ENCODE results near the gene AK5.
"Not testable (repeated sequence)": the region's sequence is repeated elsewhere in the genome, so short reads cannot be mapped to it uniquely, and the experiment has no call there.

The AK5 gene

DNA sequence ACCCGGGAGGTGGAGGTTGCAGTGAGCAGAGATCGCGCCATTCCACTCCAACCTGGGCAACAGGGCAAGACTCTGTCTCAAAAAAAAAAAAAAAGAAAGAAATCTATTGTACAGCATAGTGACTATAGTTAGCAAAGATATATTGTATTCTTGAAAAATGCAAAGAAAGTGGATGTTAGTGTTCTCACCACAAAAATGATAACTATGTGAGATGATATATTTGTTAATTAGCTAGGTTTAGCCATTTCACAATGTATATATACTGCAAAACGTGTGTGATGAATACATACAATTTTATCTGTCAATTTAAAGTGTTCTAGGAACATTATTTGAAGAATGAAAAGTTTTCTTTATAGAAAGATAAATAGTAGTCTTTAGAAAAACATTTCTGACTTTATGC lies 179.9 kb downstream of the AK5 start:
- DNase-seq: no peak

DNA sequence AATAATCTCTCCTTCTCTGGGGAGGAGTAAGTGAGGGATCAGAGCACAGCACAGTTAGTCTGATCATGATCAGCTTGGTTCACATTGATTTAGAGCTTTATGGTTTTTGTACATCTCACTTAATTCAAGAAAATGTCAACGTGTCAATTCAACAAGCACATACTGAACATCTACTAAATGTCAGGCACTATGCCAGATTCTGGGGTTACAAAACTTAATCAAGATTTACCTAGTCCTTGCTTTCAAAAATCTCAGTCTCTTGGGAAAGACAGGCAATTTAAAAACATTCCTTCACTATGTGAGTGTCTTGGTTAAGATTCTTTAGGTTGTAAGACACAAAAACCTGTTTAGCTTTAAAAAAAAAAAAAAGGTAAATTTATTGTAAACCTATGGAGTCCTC lies 181.4 kb downstream of the AK5 start:
- no peak for DNase-seq

DNA sequence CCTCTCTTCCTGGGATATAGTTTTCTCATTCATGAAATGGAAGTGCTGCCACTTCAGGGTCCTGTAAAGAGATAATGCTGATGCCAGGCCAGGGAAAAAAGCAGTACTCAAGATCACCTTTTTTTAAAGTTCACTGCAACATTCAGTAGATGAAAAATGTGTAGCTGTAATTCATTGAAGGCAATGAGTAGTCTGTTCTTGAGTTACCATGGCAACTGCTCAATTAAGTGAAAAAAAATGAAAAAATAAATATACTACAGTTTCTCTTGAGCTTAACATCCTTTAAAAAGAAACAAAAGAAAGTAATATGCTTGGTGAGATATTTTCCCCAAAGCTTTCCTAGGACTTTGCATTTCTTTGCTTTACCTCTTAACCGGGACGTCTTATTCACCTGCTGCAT lies 183.3 kb downstream of the AK5 start:
- no peak for DNase-seq

DNA sequence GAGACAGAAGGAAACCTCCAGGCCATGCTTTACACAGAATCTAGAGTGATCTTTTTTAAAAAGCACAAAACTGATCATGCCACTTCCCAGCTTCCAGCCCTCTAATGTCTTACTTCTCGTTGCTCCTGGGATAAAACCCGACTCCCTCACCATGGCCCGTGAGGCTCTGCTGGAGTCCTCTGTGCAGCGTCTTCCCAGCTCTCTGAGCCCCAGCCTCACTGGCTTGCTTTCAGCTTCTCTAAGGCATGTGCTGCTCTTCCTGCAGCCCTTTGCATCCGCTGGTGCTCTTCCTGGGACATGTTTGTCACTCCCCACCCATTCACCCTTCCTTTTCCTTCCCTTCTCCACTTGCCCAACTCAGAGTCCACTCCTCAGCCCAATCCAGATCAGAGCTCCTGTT lies 184.1 kb downstream of the AK5 start:
- no peak for DNase-seq

DNA sequence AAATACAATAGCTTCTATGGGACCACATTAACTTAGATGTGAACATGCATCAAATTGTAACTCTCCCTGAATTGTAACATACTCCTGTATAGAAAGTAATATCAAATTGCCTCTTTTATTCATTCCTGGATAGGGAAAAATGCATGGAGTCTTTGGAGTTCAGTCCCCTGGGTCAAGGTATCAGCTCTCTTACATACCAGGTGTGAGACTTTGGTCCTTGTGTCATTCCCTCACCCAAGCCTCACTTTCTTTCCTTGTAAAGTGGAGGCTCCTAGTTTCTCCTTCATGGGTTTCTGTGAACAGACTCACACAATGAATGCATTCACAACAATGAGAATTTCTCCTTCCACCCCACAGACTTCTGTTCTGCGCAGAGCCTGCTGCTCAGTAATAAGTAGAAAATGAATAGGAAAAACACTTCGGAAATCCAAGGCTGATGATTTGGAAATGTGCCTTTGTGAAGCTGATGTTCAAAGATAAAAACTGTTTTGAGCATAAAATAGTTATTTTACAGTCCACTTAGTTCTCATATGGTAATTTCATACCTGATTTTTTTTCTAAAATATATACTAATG lies 185.3 kb downstream of the AK5 start:
- no peak for DNase-seq

DNA sequence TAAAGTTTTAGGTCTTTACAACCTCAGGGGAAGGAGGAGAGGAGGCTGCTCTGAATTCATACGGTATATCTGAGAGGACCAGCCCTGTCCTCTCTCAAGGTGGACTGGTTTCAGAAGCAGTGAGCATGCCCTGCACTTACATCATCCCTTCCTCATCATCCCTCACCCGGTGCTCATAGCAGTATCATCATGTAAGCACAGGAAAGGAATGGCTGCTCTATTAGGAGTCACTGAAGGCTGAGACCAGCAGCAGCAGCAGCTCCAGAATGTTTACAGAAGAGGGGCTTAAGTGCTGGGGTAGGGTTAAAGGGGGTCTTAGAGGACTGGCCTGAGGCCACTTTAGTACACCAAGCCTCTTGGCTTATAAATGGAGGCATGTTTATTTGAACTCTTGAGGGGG lies 185.9 kb downstream of the AK5 start:
- DNase-seq: no peak

DNA sequence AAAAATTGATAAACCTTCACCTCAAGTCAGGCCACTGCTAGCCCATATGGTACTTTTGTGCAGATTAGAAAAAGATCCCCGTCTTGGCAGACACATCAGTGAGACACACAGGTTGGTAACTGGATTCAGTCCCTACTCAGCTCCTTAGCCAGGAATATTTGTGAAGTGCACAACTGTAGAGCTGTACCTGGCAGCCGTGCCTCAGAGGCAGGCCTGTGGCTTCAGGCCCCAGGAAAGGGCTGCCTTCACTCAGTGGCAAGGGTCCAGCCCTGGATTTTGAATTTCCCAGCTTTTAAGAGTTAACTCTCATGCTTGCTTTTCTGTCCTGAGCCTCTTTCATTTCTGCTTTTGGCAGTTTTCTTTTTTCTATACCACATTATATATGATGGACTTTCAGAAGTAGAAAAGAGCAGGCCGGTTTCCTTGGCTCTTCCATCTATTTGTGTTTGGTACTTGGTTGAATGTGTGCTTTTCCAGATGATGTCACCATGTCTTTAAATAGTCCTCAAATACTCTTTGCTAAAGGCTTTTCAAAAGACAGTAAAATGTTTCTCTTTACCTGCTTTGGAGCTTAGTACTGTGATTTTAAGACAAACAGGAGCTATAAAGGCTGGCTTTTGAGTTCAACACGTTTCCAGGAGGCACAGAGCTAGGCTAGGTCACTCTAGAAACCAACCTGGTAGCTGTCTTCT lies 186.6 kb downstream of the AK5 start:
- DNase-seq: no peak

DNA sequence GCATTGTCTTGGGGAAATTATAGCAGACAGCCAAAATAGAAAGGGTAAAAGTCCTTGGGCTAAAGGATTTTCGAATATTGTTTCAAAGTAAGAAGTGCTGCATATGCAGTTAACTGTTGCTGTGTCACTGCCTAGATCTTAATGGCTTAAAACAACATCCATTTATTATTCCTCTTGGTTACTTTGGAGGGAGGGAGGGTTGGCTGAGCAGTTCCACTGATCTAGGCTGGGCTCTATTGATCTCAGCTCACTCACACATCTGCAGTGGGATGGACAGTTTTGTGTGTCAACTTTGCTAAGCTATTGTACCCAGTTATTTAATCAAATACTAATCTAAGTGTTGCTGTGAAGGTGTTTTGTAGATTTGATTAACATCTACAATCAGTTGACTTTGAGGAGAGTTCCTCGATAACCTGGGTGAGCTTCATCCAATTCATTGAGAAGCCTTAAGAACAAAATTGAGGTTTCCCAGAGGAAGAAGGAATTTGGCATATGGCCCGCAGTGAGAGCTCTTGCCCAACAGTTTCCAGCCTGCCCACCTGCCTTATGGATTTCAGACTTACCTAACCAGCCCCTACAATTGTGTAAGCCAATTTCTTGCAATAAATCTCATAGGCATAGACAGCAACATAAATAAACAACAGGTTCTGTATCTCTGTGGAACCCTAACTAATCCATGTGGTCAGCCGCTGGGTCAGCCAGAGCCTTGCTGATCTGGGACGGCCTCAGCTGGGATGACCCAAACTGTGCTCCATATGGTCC lies 187.3 kb downstream of the AK5 start:
- no peak for DNase-seq

DNA sequence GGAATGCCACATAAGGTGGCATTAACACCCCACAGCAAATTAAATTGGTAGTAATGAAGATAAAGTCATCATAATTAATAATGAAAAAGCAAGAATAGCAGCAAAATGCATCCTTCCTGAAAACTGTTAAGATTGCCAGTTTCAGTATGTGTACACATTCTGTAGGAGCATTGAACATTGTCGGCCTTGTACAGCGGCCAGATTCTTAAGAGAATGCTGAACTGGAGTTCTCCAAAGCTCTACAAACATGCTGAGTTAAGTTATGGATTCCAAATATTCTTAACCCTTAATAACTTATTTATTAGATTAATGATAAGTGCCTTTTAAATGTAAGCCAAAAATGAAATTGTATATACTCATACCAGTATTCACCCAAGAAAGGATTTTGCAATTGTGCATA lies 189.9 kb downstream of the AK5 start:
- DNase-seq: no peak

DNA sequence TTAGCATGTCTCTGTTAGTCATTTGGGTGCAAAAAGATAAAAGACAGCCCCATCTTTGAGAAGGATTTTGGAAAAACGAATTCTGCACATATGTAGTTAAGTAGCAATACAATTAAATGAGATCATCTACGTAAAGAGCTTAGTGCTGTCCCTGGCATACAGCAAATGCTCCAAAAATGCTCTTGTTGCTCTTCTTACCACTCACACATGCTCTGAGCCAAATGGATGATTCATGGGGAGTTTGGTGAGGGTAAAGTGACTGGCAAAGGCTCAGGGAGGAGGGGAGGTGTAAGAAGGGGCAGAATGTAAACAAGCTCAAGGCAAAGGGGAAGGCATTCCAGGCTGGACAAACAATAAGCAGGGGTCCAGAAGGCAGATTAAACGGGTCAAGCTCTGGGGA lies 191.9 kb downstream of the AK5 start:
- DNase-seq: no peak

DNA sequence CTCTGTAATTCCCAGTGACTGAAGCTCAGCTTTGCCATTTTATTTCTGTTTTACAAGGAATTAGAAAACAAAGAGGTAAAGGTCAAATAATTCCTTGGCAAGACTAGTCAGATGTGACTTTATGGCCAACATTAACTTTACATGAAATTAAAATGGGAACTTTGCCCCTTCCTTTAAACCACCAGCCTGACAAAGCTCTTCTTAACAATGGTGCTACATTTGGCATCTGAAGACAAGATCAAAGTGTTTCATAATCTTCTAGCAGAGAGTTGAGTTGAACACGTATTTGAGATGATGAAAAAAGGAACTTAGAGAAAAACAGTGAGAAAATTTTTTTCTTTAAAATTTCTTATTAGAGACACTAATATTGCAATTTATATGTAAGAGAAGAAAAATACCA lies 193.8 kb downstream of the AK5 start:
- no peak for DNase-seq

DNA sequence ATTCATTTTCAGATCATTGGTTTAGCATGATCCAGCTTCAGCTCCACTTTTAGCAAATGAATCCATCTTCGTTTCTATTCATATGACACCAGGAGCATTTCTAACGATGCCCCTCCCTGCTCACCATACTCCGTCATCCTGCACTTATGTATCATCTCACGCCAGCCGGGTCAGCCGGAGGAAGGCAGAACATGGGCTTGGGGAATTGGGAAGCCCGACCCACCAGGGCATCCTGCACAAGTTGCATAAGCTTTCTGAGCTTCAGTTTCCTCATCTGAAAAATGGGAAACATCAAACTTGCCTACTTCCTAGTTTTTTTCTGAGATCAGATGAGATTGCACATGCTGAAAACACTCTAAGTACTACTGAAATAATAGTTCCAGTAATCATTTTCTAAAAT lies 194.7 kb downstream of the AK5 start:
- no peak for DNase-seq

DNA sequence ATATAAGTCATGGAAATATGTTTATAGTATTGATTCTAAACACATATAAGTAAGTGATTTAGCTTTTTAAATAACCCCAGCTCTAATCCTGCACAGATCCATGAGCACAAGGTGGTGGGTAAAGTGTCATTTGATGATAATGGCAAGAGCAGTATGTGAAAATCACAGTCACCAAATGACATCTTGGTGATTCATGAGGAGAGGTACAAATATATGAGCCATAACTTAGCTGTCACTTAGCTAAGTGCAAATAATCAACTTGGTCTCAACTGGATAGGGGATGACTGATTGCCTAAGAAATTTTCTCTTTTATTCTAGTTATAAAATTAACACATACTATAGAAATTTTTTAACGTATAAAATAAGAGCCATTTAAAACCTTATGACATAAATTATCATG lies 202.5 kb downstream of the AK5 start:
- no peak for DNase-seq

DNA sequence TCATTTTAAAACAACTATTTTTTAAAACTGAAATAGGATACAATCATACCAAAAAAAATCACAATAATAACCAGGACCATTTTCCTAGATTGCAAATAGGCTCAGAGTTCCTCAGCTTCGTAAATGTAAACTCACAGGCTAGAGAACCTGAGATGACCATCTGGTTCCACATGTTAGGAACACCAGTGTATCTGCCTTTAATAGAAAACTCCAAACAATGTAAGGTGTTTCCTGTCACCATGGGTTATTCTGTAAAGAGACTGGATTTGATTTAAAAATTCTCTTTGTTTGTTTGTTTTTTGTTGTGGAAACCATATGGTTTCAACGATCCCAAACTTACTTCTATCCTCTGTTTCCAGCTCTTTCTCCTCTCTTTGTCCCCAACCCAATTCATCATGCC lies 203.1 kb downstream of the AK5 start:
- DNase-seq: no peak

DNA sequence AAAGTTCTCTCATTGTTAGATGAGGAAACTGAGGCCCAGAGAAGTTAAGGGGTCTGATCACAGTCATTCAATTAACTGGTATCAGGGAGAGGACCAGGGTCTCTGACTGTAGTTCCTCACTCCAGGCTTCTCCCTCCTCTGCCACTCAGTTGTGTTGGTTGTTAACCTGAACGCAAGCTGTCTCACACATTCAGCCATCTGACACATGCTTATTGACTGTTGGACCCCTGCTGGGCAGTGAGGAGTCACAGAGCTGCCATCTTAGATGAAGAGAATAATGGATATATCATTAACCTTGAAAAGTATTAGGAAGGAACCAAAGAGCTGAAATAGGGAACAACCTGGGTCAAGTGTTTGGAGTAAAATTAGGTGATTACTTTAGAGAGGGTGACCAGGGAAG lies 205.8 kb downstream of the AK5 start:
- DNase-seq: no peak

DNA sequence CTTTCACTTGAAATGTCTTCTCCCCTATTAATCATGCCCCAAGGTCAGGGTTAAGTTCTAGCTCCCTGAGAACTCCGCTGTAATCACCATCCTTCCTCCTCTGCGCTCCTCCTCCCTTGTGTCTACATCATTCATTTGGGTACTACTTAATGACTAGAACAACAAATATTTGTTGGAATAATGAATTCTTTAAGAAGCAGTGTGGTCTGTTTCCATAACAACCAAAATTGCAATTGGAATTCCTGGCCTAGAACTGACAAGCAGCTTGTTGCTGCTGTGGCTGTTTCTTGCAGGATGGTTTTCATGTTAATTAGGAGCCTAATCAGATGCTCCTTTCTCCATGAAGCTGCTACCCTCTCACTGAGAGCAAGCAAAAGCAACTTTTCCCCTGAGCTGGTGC lies 208.1 kb downstream of the AK5 start:
- no peak for DNase-seq

DNA sequence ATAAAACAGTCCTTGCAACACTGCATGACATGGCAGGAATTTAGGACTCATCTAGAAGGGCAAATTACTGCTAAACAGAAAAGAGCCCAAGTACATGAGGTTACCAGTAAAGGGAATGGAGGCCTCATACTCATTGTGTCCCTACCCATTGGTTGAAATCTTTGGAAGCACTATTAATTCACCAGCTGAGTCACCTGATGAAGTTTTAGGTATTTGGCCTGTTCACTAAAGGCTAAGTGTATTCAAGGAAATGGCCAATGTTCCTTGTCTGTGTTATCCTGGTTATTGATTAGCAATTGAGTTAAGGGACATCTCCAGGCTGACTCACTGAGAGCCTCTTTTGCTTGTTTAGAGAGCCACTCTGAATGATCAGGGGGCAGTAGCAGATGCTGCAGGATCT lies 212.2 kb downstream of the AK5 start:
- DNase-seq: no peak

DNA sequence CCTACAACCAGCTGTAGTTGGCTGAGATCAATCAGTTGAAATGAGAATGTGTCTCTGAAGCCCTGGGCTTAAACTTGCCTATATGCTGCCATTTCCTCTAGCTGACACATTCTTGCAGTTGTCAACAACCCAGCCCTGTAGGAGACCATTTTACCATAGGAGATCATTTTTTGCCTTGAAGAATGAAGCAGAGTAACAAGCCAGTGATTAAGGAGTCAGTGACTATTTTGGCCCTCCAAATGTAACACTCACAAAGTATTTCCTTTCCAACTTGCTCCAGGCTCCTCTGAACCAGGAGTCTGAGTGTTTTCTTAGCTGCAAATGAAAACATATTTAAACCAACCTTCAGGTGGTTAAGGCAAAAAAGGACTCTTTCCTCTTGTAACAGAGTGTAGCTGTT lies 217.1 kb downstream of the AK5 start:
- no peak for DNase-seq

DNA sequence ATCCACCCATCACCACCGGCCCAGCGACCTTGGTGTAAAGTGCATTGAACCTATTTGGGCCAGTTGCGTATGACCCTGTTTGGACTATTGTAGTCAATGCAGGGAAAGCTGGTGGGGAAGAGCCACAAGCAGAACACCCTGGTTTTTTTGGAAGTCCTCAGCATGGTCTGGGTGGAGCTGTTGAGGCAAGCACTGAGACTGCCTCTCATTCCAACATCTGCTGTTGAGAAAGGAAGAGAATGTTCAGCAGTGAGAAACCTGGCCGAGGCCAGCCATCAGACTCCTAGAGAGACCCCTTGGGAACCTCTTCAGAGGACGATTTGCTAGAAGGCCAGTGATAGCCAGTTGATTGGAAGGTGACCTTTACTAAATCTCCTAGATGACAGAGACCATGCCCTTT lies 217.6 kb downstream of the AK5 start:
- no peak for DNase-seq

DNA sequence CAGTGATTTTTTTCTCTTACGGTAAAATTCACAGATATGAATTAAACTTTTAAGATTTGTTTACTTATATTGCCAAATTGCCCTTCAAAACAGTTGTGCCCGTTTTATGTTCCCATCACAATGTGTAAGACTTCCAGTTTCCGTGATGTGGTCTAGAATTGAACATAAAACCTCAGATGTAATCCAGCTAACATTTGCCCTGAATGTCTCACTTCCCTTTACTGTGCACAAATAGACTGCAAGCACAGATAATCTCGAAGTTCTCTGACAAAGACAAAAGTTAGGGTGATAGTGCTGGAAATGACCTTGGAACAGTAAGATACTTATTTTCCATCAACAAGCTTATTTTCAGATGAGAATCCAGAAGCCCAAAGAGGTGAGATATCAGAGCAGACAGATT lies 223.2 kb downstream of the AK5 start:
- no peak for DNase-seq

DNA sequence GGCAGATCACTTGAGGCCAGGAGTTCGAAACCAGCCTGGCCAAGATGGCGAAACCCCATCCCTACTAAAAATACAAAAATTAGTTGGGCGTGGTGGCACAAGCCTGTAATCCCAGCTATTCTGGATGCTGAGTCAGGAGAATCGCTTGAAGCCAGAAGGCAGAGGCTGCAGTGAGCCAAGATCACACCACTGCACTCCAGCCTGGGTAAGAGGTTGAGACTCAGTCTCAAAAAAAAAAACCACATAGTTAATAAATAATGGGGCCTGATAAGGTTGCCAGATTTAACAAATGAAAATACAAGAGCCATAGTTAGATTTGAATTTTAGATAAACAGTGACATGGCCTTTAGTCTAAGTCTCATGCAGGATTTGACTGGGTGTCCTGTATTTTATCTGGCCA lies 225.0 kb downstream of the AK5 start:
- no peak for DNase-seq

DNA sequence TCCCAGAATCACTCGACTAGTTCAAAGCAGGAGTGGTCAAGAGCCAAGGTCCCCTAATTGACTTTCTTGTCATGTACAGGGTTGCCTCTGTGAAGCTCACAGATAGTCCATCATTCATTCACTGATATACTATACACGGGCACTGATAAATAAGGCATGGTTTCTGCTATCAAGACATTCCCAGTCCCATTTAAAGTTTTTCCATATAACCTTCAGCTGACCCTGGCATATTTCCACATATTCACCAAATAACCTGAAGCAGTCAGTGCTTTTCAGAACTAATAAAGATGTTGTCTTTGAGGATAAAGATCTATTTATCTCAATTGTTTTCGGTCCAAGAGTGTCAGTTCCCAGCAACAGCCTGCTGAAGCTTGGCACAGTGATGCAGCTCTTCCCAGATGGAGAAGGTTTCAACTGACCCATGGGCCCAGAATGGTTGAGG lies 227.3 kb downstream of the AK5 start:
- DNase-seq: no peak

DNA sequence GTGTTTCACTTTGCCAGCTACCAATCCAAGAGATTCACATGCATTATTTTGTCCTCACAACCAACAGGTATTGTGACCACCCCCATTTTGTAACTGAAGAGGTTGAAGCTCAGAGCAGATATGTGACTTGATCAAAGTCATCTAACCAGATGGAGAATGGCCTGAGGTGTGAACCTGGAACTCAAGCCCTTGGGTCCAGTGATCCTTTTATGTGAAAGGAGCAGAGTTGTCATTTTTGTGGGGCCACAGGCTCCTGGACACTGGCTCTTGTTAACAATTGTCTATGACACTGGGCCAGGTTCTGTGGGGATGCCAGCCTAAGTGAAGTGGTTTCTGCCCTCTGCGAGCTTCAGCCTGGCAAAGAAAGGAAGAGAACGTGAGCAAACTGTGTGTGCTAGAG lies 228.1 kb downstream of the AK5 start:
- no peak for DNase-seq

DNA sequence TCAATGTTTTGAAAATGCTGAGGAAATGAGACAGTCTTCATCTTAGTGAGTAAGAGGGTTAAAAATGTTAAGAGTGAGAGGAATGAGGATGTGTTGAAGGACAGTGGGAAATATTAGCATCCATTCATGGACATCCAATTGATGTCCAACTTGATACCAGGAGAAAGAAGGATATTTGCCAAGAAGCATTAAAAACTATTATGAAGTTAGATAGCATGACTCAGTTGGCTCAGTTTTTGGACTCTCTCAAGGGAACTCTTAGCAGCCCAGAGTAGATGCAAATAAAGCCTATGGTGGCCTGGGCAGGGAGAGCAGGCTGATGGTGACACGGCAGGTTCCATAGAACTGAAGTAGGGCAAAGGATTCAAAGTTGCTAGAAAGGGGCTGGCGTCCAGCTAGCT lies 229.6 kb downstream of the AK5 start:
- no peak for DNase-seq

DNA sequence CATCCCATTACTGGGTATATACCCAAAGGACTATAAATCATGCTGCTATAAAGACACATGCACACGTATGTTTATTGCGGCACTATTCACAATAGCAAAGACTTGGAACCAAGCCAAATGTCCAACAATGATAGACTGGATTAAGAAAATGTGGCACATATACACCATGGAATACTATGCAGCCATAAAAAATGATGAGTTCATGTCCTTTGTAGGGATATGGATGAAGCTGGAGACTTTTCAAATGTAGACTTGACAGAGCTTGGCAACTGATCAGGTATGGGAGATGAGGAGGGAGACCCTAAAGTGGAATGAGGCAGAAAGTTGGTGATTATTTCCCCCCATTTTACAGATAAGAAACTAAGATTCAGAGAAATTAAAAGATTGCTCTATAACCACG lies 230.8 kb downstream of the AK5 start:
- DNase-seq: not testable (repeated sequence)

Measured in stimulated activated CD4-positive, alpha-beta T cell treated with anti-CD3 and anti-CD28 coated beads, Interleukin-12 subunit alpha, Interleukin-12 subunit beta, amount 100 ng/mL, for 4 hours (primary cell).